Mammary epithelial cell (primary cell): ENCODE measurements around the gene TMED5.

Experiments used
- EZH2 ChIP-seq: IDR thresholded peaks from 2 replicates; pipeline ENCODE4 v1.6.1; 2012; ENCODE audit warnings: low read length, inconsistent platforms, borderline replicate concordance
- TF ChIP-seq, protein P1 (sequence below), 2 donors: IDR thresholded peaks in 1 of 2; conservative IDR thresholded peaks in 1 of 2; 2 replicates each; pipeline ENCODE4 v1.5.1; 2011 to 2012; ENCODE audit warnings: inconsistent platforms in 2 of 2, low read length in 2 of 2, mild to moderate bottlenecking in 2 of 2, control low read depth in 1 of 2, low read depth in 1 of 2; ENCODE audit not compliant: insufficient read depth in 1 of 2; ENCODE audit errors: extremely low read depth in 1 of 2

- TF ChIP-seq, protein P1, sequence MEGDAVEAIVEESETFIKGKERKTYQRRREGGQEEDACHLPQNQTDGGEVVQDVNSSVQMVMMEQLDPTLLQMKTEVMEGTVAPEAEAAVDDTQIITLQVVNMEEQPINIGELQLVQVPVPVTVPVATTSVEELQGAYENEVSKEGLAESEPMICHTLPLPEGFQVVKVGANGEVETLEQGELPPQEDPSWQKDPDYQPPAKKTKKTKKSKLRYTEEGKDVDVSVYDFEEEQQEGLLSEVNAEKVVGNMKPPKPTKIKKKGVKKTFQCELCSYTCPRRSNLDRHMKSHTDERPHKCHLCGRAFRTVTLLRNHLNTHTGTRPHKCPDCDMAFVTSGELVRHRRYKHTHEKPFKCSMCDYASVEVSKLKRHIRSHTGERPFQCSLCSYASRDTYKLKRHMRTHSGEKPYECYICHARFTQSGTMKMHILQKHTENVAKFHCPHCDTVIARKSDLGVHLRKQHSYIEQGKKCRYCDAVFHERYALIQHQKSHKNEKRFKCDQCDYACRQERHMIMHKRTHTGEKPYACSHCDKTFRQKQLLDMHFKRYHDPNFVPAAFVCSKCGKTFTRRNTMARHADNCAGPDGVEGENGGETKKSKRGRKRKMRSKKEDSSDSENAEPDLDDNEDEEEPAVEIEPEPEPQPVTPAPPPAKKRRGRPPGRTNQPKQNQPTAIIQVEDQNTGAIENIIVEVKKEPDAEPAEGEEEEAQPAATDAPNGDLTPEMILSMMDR (conservative IDR thresholded peaks at IDR 0.05 in 1 of 2, IDR thresholded peaks at IDR 0.05 in 1 of 2; ENCODE audit: extremely low read depth in 1 of 2, insufficient read depth in 1 of 2, low read depth in 1 of 2, low read length in 2 of 2): no peak
- TF ChIP-seq EZH2: no peak
Measured at GRCh38 chr1:93159337-93159736, 20.9 kb downstream of the TMED5 start.
